Endometrium (tissue), 2 donors: ENCODE data around the gene MB21D2.
"Not testable (repeated sequence)": the region's sequence is repeated elsewhere in the genome, so short reads cannot be mapped to it uniquely, and the experiment has no call there.

Experiments used
- FAIRE-seq: peaks from 2 replicates; lab custom pipeline; 2012; peaks lifted over from hg19 to GRCh38; lab: Jason Lieb, UNC
- donor health status: control.
- donor health status: control.

Gene MB21D2, protein sequence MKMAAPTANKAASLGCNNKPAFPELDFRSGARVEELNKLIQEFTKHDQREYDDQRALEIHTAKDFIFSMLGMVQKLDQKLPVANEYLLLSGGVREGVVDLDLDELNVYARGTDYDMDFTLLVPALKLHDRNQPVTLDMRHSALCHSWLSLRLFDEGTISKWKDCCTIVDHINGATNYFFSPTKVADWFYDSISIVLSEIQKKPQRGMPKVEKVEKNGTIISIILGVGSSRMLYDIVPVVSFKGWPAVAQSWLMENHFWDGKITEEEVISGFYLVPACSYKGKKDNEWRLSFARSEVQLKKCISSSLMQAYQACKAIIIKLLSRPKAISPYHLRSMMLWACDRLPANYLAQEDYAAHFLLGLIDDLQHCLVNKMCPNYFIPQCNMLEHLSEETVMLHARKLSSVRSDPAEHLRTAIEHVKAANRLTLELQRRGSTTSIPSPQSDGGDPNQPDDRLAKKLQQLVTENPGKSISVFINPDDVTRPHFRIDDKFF

GRCh38 chr3:192917404-192918274, at the start of gene MB21D2:
Gene MB21D2, minus strand, starts transcription at chr3:192917856. Its CDS starts 16 bp downstream, at chr3:192917840.
- FAIRE-seq: no peak

GRCh38 chr3:192964959-192965719, 47.5 kb upstream of the MB21D2 start:
- not testable (repeated sequence) for FAIRE-seq

DNA sequence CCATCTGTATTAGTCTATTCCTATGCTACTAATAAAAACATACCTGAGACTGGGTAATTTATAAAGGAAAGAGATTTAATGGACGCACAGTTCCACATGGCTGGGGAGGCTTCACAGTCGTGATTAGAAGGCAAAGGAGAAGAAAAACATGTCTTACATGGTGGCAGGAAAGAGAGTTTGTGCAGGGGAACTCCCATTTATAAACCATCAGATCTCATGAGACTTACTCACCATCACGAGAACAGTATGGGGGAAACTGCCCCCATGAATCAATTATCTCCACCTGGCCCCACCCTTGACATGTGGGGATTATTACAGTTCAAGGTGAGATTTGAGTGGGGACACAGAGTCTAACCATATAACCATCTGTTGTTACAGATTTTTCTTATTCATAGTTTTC, 42.1 kb upstream of the MB21D2 start:
- FAIRE-seq: no peak

- no peak for FAIRE-seq
Measured at GRCh38 chr3:192958219-192958872, 40.7 kb upstream of the MB21D2 start.

DNA sequence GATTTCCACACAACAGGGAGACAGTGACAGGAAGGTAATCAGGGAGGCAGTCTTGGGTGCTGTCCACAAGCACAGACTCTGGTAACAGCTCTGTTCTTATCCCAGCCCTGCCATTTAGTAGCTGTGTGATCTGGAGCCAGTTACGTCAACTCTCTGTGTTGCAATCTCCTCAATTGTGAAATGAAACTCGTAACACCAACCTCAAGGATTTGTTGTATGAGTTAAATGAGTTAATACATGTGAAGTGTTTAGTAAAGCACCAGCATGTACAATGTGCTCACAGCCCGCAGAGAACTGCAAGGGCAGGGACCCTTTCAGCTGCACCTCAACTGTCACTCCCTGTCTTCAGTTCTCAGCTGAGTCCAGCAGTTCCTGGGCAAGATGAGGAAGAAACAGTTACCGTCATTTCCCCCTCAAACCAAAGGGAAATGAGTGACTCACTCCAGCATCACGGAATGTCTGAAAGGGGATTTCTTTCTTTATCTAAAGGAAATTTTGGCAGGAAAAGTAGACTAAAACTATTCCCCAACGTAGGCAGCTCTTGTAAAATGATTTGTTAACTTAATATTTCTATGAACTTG, 39.9 kb upstream of the MB21D2 start:
- no peak for FAIRE-seq

GRCh38 chr3:192953926-192954325, 36.3 kb upstream of the MB21D2 start:
- no peak for FAIRE-seq

DNA sequence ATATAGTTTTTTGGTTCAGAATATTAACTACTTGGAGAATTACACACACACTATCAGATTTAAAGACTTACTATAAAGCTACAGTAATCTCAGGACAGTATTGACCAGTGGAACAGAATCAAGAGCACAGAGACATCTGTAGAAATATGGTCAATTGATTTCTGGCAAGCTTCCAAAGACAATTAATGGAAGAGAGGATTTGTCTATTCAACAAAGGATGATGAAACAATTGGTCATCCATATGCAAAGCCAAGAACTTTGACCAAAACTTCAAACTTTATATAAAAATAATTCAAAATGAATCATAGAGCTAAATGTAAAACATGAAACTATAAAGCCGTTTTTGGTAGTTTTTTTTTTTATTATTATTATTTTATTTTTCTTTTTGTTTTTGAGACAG, 29.8 kb upstream of the MB21D2 start:
- FAIRE-seq: no peak

DNA sequence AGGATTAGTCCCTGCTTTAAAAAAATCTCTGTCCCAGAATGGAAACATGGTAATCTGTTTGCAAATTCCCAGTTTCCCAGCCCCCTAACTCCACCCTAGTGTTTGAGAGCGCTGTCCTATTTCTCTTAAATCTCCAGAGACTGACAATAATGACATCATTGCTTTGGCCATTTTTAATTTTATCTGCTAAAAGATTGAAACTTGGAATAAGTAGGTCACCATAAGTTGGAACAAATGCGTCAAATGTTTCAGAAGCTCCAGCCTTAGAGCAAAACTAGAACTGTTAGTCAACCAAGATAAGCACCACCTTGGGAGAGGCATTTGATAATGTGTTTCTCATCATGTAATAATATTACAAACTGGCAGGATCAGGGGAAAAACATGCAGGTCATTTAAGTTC, 25.7 kb upstream of the MB21D2 start:
- no peak for FAIRE-seq

DNA sequence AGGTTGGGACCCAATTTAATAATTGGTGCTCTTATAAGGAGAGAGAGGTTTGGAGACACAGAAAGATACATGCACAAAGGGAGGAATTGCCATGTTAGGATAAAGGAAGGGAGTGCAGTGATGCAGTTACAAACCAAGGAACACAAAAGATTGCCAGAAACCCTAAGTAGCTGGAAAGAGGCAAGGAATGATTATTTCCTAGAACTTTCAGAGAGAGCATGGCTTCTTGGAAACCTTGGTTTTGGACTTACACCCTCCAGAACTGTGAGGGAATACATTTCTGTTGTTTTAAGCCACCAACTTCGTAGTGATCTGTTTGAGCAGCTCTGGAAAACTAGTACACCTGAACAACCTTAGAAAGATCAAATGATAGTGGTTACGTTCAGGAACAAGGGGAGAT, 25.0 kb upstream of the MB21D2 start:
- no peak for FAIRE-seq

- no peak for FAIRE-seq
Measured at GRCh38 chr3:192940129-192940528, 22.5 kb upstream of the MB21D2 start.

DNA sequence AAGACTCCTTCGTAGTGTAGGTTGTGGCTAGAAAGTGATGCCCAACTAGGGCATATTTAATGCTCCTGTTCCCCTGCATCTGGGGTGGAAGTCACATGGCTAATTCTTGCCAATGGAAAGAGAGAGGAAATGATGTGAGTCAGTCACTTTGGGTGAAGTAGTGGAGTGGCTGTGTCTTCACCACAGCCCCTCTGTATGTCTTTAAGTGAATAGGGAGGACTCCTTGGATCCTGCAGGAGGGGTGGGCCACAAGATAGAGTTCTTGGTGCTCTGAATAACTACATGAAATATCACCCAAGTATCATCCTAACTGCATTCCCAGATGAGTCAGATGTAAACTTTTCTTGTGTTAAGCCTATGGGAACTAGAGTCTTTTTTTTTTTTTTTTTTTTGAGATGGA, 17.8 kb upstream of the MB21D2 start:
- FAIRE-seq: no peak

- no peak for FAIRE-seq
Measured at GRCh38 chr3:192933779-192934460, 16.3 kb upstream of the MB21D2 start.

DNA sequence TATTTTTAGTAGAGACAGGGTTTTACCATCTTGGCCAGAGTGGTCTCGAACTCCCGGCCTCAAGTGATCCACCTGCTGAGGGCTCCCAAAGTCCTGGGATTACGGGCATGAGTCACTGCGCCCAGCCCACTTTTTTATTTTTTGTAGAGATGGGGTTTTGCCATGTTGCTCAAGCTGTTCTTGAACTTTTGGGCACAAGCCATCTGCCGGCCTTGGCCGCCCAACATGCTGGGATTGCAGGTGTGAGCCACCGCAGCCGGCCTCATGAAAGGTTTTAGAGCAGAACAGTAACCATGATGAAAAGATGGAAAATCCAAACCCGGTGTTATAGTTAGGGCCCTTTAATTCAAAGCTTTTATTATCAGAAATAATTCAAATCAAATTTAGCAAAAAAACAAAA, 15.6 kb upstream of the MB21D2 start:
- FAIRE-seq: no peak

GRCh38 chr3:192931825-192932224, 14.2 kb upstream of the MB21D2 start:
- no peak for FAIRE-seq

DNA sequence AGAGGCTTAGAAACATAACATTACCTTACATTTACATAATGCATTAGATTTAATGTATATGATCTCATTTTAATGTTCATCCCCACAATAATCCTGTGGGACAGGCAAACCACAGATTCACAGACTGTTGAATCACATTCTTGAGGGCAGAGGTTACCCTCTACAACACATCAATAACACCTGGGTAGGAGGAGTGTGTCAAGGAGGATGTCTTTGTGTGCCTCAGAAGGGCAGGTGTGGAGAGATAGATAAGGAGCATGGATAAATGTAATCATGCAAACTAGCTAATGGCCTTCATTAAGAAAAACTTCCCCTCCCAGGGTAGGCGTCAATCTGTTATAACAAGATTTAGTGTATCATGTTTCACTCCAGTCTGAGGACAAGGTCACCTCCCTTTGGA, 12.9 kb upstream of the MB21D2 start:
- no peak for FAIRE-seq

DNA sequence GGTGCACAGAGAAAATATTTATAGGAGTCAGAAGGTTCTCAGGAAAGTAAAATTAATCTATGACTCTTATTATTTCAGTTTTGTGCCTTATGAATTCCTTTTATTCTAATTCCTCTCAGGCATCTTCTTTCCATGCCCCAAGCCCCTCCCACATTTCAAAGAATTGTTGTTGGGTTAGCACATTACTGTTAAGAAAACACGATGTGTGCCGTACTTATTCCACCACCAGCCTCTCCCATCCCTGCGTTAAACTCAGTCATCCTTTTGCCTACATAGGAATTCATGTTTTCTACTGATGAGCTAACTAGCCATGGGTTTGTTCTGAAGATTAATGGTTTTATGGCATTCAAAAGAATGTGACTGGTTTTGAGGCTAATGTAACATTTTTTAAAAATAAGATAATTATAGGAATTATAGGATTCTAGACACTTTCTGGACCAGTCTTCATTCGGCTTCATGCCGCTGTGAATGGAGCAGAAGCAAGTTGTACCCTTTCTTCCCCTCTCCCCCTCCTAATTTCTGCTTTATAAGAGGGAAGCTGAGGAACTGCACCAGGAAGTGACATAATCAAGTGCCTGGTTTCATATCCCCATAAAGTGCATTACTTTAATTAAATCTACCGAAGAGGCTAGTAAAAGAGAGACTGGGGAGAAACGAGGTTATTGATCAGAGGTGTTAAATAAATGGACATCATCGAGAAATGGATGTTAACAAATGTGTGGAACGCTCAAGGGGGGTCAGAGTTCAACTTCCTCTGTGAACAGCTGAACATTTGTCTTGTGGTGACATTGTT, 12.3 kb upstream of the MB21D2 start:
- no peak for FAIRE-seq

DNA sequence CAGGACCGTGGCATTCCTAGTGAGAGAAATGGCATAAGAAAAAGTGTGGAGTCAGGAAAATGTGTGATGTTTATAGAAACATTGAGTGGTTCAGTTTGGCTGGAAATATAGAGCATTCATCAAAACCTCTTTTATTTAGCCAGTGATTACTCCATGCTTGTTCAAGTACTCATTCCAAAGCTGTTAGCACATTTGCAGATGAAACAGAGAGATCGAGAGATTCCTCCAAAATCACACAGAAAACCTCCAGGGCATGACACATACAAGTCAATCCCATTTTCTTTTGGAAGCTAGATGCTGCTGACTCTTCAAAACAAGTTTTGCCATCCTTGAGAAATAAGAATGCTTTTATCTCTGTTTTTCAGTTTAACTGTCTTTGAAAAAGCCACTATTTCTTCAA, 11.5 kb upstream of the MB21D2 start:
- FAIRE-seq: no peak

DNA sequence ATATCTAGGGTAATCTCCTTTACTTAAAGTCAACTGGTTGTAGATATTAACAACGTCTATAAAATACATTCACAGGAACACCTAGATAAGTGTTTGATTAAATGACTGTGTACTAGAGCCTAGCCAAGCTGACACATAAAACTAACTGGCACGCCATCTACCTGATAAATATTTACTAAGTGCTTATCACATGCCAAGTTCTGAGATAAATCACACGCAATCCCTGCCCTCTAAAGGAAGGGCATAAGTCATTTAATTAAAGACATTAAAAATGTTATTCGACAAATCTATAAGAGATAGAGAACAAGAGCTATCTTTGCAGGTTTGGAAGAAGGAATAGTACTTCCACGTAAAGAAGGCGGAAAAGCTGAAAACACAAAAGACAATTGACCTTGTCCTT, 11.1 kb upstream of the MB21D2 start:
- no peak for FAIRE-seq

- FAIRE-seq: no peak
Measured at GRCh38 chr3:192928016-192928415, 10.4 kb upstream of the MB21D2 start.

DNA sequence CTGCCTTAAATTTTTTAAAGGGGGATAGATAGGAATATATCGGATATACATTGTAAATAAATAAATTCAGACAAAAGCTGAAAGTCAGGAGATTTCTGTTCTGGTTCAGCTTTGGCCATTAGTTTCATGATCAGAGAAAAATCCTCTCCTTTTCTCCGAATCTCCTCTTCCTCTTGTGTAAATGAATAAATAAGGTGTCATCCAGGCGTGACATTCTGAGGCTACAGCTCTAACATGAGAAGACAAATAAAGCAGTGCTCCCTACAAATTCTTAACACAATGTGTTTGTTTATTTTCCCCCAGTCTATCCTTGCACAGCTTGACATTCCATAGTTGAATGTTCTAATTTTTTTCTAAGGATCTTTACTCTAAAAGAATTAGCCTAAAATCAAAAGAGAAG, 9.4 kb upstream of the MB21D2 start:
- no peak for FAIRE-seq
